Measurements from ENCODE around the gene CLEC3B. TPM values are rescaled to one million over a fixed set of nuclear protein-coding genes. Genes with fewer than 3 reads are reported as not detected.
"Not testable (repeated sequence)": the region's sequence is repeated elsewhere in the genome, so short reads cannot be mapped to it uniquely, and the experiment has no call there.

Gene CLEC3B
- total and polyA plus RNA-seq, 2 of the 8 experiments (the other 6 are each of a cell fraction or from before 2014, with no cell fraction given) = 0.32 TPM; not detected in 1

DNA sequence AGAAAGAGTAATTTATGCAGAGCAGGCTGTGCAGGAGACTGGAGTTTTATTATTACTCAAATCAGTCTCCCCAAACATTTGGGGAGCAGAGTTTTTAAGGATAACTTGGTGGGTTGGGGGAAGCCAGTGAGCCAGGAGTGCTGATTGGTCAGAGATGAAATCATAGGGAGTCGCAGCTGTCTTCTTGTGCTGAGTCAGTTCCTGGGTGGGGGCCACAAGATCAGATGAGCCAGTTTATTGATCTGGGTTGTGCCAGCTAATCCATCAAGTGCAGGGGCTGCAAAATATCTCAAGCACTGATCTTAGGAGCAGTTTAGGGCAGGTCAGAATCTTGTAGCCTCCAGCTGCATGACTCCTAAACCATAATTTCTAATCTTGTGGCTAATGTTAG is 27.7 kb downstream of the CLEC3B start:
- H4K91ac ChIP-seq (replicated peaks; ENCODE audit: insufficient read length, low read length); H3K9ac ChIP-seq (replicated peaks in 1 of 4; ENCODE audit: extremely low read depth in 1 of 4, low read depth in 3 of 4, low read length in 3 of 4); H3K79me1 ChIP-seq (ENCODE audit: low read depth, low read length); H2BK20ac ChIP-seq (ENCODE audit: low read length); H3K23ac ChIP-seq (ENCODE audit: insufficient read length); H4K8ac ChIP-seq (ENCODE audit: extremely low read depth, insufficient read depth, low read length); H3K9me3 ChIP-seq (ENCODE audit: insufficient read depth in 2 of 2, low read depth in 1 of 2, low read length in 1 of 2); H4K20me1 ChIP-seq (replicated peaks in 1 of 2; ENCODE audit: control insufficient read depth in 1 of 2, insufficient read depth in 2 of 2, low read length in 2 of 2); DNase-seq (ENCODE audit: low read depth in 1 of 2, low spot score in 2 of 2); H2BK15ac ChIP-seq (ENCODE audit: low read length); H3K23me2 ChIP-seq (ENCODE audit: low read depth, low read length); H2AFZ ChIP-seq (ENCODE audit: low read length); H3K14ac ChIP-seq (ENCODE audit: insufficient read length); H4K5ac ChIP-seq (ENCODE audit: insufficient read length, low read depth, low read length); FAIRE-seq; H3K18ac ChIP-seq (ENCODE audit: extremely low read depth, low read length); H3K4me1 ChIP-seq (replicated peaks in 1 of 4; ENCODE audit: control insufficient read depth in 3 of 4, insufficient read depth in 4 of 4, low read length in 3 of 4); H3K56ac ChIP-seq (replicated peaks; ENCODE audit: insufficient read length, low read depth, low read length); H2AK5ac ChIP-seq (ENCODE audit: low read depth, low read length); H2BK120ac ChIP-seq (replicated peaks; ENCODE audit: low read depth, low read length); H3K36me3 ChIP-seq (ENCODE audit: control insufficient read depth in 2 of 4, insufficient read depth in 4 of 4, low read length in 3 of 4); H2BK5ac ChIP-seq (ENCODE audit: low read depth, low read length); H3K79me2 ChIP-seq (ENCODE audit: control insufficient read depth in 1 of 2, insufficient read depth in 2 of 2, low read length in 2 of 2); H2BK12ac ChIP-seq (ENCODE audit: low read depth, low read length); H3K4me3 ChIP-seq (ENCODE audit: extremely low read depth in 1 of 4, insufficient read depth in 2 of 4, low read depth in 3 of 4, low read length in 4 of 4); H3K4ac ChIP-seq (replicated peaks; ENCODE audit: insufficient read length, low read depth, low read length); POLR2A ChIA-PET (ENCODE audit: partially characterized antibody); H3K27ac ChIP-seq (ENCODE audit: low read depth, low read length); H3K4me2 ChIP-seq (ENCODE audit: insufficient read depth in 1 of 2, low read depth in 2 of 2, low read length in 2 of 2): not testable (repeated sequence)
- 75% methylated on average over 1 of the region's 1 CpG; no CpG with 5 or more reads in 1 of the 2 experiments for WGBS, 2 experiments (ENCODE audit: extremely low coverage in 1 of 2, insufficient coverage in 1 of 2, insufficient read length in 1 of 2, insufficient replicate concordance in 2 of 2, low coverage in 1 of 2, low lambda C conversion rate in 2 of 2, missing lambda C conversion rate in 1 of 2)
- peaks cover 7 to 33% (median 31%) of the 10 kb centered on the region in 4 experiments for H3K27me3 ChIP-seq (replicated peaks in 1 of 4; ENCODE audit: control insufficient read depth in 3 of 4, extremely low read depth in 1 of 4, insufficient read depth in 3 of 4, low read length in 3 of 4)
- CTCF ChIA-PET (ENCODE audit: partially characterized antibody) = interaction anchor here (0.8 to 14.6 kb wide), 3 partner anchors 14 to 290 kb away, joined by 3 to 263 read pairs (median 23); no protein-coding TSS in a partner anchor
